Suprapubic skin (tissue), 3 donors: ENCODE results near the gene SIX4.

ENCODE experiments used
- POLR2A ChIP-seq, 2 donors: fragments of 450-650 bp; IDR thresholded peaks; one replicate each; pipeline ENCODE4 v1.6.1; 2017; ENCODE audit warnings: antibody characterized with exemption in 2 of 2, mild to moderate bottlenecking in 2 of 2, moderate library complexity in 2 of 2
- TF ChIP-seq, protein P1 (sequence below), 2 donors: fragments of 200-600 bp in 1 of 2; fragments of 450-650 bp in 1 of 2; sonication (generic) in 1 of 2; IDR thresholded peaks; one replicate each; pipeline ENCODE4 v1.5.1; 2016 to 2019; ENCODE audit warnings: antibody characterized with exemption in 2 of 2, mild to moderate bottlenecking in 1 of 2, moderate library complexity in 1 of 2

DNA sequence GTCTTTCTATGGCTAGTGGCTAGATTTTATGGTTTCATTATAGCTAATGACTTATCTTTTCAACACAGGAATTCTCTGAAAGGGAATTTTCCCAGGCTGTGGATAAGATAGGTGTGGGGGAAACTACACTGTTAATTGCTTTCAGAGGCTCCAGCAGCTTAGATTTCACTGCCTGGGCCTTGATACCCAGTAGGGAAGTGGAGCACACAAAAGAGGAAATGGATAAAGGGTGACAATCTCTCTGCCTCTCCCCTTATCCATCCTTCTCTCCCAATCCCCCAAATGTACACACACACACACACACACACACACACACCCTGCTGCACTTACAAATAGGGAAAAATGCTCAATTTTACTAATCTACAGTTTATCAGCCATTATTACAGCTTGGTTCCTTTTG, 19.1 kb downstream of the SIX4 start:
- no peak for TF ChIP-seq POLR2A (IDR thresholded peaks at IDR 0.05)
- TF ChIP-seq, protein P1, sequence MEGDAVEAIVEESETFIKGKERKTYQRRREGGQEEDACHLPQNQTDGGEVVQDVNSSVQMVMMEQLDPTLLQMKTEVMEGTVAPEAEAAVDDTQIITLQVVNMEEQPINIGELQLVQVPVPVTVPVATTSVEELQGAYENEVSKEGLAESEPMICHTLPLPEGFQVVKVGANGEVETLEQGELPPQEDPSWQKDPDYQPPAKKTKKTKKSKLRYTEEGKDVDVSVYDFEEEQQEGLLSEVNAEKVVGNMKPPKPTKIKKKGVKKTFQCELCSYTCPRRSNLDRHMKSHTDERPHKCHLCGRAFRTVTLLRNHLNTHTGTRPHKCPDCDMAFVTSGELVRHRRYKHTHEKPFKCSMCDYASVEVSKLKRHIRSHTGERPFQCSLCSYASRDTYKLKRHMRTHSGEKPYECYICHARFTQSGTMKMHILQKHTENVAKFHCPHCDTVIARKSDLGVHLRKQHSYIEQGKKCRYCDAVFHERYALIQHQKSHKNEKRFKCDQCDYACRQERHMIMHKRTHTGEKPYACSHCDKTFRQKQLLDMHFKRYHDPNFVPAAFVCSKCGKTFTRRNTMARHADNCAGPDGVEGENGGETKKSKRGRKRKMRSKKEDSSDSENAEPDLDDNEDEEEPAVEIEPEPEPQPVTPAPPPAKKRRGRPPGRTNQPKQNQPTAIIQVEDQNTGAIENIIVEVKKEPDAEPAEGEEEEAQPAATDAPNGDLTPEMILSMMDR (IDR thresholded peaks at IDR 0.05): no peak
